Right atrium auricular region (tissue), 2 donors: ENCODE measurements around the gene SSX2IP. TPM values are rescaled to one million over a fixed set of nuclear protein-coding genes. Genes with fewer than 3 reads are reported as not detected.

Experiments used
- DNase-seq: peaks from one replicate; pipeline ENCODE4 v3.0.0-alpha.2; 2019; ENCODE audit warnings: low spot score
- H3K27ac ChIP-seq, 2 donors: fragments of 200-600 bp; sonication (generic); 1 replicate in 1 of 2; 2 replicates in 1 of 2; pipeline ENCODE4 v1.5.1; 2016 to 2019
- H3K27me3 ChIP-seq, 2 donors: fragments of 200-600 bp; sonication (generic); one replicate each; pipeline versions ENCODE4 v1.5.1 to v1.6.0; 2017 to 2019
- H3K36me3 ChIP-seq: fragments of 200-600 bp; sonication (generic); one replicate; pipeline ENCODE4 v1.5.1; 2016
- H3K4me1 ChIP-seq, 2 donors: fragments of 200-600 bp; sonication (generic); one replicate each; pipeline versions ENCODE4 v1.5.1 to v1.6.0; 2017 to 2019
- H3K4me3 ChIP-seq, 2 donors: fragments of 200-600 bp; sonication (generic); 1 replicate in 1 of 2; 2 replicates in 1 of 2; pipeline ENCODE4 v1.5.1; 2017 to 2019; ENCODE audit warnings: mild to moderate bottlenecking in 1 of 2, moderate library complexity in 1 of 2
- H3K9me3 ChIP-seq, 2 donors: fragments of 200-600 bp; sonication (generic); one replicate each; pipeline ENCODE4 v1.5.1; 2019
- total RNA-seq, 2 donors: library from RNA; depleted of rRNA; stranded (reverse); fragments of >200 nt; gene quantifications; one replicate each; pipeline ENCODE4 v1.1.0, GENCODE V29; 2016
- TF ChIP-seq, protein P1 (sequence below), 2 donors: fragments of 200-600 bp; sonication (generic); IDR thresholded peaks; one replicate each; pipeline ENCODE4 v1.5.1; 2019; ENCODE audit warnings: antibody characterized with exemption in 2 of 2

The SSX2IP gene
- total RNA-seq, 2 donors from 2014 or later, result 11.3 to 14.2 TPM

DNA sequence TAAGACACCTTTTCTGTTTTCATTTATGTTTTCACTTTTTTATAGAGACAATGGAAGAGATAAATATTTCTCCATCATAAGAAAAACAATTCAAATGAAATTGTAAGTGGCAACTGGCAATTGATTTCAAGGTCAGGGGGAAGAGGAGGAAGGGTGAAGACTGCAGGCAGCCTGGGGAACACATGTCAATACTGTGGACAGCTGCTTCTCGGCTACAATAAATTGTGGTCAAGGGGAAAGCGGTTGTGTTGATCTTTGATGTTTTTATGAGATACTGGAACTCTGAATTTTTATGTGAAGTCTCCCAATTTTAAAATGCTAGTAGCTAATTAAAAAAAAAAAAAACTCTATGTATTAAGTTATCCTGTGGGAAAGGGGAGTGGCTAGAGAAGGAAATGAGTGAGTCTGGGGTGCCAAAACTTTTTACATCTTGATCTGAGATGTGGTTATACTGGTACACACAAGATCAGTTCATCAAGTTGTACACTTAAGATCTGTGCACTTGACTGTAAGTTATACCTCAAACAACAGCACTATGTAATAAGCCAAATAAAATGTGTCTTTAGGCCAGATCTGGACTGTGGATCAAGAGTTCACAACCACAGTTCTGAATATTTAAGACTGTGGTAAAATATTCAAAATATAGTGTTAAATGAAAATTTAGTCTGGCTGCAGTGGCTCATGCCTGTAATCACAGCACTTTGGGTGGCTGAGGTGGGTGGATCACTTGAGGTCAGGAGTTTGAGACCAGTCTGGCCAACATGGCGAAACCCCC is 18.0 kb downstream of the SSX2IP start:
- no peaks in the 10 kb centered on the region for H3K4me1 ChIP-seq
- no peak overlapping the region for H3K27ac ChIP-seq
- TF ChIP-seq, protein P1, sequence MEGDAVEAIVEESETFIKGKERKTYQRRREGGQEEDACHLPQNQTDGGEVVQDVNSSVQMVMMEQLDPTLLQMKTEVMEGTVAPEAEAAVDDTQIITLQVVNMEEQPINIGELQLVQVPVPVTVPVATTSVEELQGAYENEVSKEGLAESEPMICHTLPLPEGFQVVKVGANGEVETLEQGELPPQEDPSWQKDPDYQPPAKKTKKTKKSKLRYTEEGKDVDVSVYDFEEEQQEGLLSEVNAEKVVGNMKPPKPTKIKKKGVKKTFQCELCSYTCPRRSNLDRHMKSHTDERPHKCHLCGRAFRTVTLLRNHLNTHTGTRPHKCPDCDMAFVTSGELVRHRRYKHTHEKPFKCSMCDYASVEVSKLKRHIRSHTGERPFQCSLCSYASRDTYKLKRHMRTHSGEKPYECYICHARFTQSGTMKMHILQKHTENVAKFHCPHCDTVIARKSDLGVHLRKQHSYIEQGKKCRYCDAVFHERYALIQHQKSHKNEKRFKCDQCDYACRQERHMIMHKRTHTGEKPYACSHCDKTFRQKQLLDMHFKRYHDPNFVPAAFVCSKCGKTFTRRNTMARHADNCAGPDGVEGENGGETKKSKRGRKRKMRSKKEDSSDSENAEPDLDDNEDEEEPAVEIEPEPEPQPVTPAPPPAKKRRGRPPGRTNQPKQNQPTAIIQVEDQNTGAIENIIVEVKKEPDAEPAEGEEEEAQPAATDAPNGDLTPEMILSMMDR (IDR thresholded peaks at IDR 0.05), result no peak
- H3K4me3 ChIP-seq, result no peak overlapping the region
- no peaks in the 10 kb centered on the region for H3K36me3 ChIP-seq
- no peak for DNase-seq
- H3K27me3 ChIP-seq, result no peaks in the 10 kb centered on the region
- no peaks in the 10 kb centered on the region for H3K9me3 ChIP-seq

DNA sequence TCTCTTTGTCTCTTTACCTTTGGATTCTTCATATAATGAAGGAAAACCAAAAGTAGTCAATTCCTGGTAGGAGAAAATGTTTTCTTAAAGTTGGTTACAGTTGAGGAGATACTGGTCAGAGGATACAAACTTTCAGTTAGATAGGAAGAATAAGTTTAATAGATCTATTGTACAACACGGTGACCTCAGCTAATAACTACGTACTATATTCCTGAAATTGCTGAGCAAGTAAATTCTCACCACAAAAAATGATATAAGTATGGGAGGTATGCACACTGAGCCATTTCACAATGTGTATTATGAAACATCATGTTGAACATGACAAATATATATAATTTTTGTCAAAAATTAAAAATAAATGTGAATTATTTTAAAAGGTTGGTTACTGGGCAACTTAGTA is 20.4 kb downstream of the SSX2IP start:
- H3K9me3 ChIP-seq, result no peaks in the 10 kb centered on the region
- H3K4me1 ChIP-seq, result no peaks in the 10 kb centered on the region
- H3K27me3 ChIP-seq, result no peaks in the 10 kb centered on the region
- TF ChIP-seq, protein P1 (IDR thresholded peaks at IDR 0.05), result no peak
- DNase-seq, result no peak
- H3K27ac ChIP-seq, result no peak overlapping the region
- no peak overlapping the region for H3K4me3 ChIP-seq
- no peaks in the 10 kb centered on the region for H3K36me3 ChIP-seq

DNA sequence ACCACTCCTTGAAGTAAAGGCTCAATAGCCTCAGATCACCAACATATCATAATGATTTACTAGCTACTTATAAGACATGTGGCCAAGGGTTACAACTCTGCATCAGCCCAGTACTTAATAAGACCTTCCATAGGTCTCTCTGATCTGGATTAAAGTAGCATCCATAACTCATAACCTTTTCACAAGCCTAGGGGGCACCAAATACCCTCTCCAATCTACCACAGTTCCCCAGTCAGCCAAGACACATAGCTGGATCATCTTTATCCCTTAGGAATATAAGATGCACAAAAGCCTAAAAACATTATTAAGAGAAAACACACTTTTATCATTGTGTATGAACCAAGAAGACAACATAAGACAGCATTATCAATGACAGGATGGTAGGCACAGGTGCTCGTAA is 22.1 kb downstream of the SSX2IP start:
- TF ChIP-seq, protein P1 (IDR thresholded peaks at IDR 0.05), result peak in 1 of 2 donors; percentile 56
- Histone ChIP-seq H3K4me3 (no peak overlapping the region), H3K9me3 (no peaks in the 10 kb centered on the region), H3K36me3 (no peaks in the 10 kb centered on the region), H3K4me1 (no peaks in the 10 kb centered on the region), H3K27ac (no peak overlapping the region), H3K27me3 (no peaks in the 10 kb centered on the region)
- DNase-seq, result no peak

DNA sequence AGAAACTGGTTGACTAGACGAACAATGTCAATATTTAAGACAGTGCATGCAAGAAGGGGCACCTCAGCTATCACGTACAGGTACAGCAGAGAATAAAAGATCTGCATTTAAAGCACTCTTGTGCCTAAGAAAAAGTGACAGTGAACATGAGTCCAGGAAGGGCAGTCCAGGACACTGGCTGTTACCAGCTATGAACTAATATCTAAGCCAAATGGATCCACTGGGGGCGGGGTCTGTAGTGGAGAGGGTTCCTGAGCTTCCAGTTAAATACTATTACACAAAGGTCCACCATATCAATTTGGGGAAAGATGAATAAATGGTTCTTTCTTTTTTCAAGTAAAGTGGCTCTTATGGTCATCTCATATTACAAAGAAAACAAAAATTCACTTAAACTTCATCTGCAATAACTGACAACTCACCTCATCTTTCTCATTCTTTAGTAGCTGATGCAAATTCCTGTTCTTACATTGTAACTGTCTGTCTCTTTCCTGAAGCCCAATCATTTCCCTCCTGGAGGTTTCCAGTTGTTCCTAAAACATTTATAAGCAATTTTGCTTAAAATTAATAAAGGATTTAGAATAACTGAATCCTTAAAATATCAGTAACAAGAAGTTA is 24.5 kb downstream of the SSX2IP start:
- Histone ChIP-seq H3K27me3 (no peaks in the 10 kb centered on the region), H3K4me1 (no peaks in the 10 kb centered on the region), H3K36me3 (no peaks in the 10 kb centered on the region), H3K9me3 (no peaks in the 10 kb centered on the region), H3K27ac (no peak overlapping the region), H3K4me3 (no peak overlapping the region)
- TF ChIP-seq, protein P1 (IDR thresholded peaks at IDR 0.05), result no peak
- no peak for DNase-seq

DNA sequence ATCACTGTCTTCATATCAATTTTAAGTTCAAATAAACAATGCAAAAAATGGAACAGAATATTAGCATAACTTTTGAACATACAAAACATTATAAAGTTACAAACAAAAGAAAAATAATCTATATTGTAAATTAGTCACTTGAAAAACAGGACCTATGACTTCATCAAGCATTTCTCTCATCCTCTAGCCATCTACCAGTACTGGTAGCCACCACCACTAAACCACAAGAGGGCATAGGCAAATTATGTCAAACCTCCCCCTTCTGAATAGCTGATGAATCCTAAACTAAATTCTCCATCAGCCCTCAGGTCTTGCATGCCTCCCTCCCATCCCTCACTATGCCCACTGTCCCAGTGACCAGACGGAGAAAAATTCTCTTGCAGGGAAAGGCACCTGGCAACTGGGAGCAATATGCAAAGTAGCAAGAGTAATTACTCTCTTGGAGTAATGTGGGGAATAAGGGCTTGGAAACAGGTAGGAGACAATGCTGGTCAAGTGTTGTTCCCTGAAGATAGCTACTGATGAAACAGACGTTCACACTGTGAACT is 37.1 kb downstream of the SSX2IP start:
- no peak overlapping the region for H3K4me3 ChIP-seq
- H3K27me3 ChIP-seq, result no peaks in the 10 kb centered on the region
- H3K4me1 ChIP-seq, result no peaks in the 10 kb centered on the region
- H3K27ac ChIP-seq, result no peak overlapping the region
- peaks cover 25% of the 10 kb centered on the region for H3K36me3 ChIP-seq
- TF ChIP-seq, protein P1 (IDR thresholded peaks at IDR 0.05), result no peak
- H3K9me3 ChIP-seq, result no peaks in the 10 kb centered on the region
- DNase-seq, result no peak
